Measurements from ENCODE around the gene RHBDD3.
"Not testable (repeated sequence)": the region's sequence is repeated elsewhere in the genome, so short reads cannot be mapped to it uniquely, and the experiment has no call there.

The RHBDD3 gene

GRCh38 chr22:29247891-29248290 is 19.9 kb downstream of the RHBDD3 start:
- not testable (repeated sequence) for DNase-seq (ENCODE audit: low read depth)

DNA sequence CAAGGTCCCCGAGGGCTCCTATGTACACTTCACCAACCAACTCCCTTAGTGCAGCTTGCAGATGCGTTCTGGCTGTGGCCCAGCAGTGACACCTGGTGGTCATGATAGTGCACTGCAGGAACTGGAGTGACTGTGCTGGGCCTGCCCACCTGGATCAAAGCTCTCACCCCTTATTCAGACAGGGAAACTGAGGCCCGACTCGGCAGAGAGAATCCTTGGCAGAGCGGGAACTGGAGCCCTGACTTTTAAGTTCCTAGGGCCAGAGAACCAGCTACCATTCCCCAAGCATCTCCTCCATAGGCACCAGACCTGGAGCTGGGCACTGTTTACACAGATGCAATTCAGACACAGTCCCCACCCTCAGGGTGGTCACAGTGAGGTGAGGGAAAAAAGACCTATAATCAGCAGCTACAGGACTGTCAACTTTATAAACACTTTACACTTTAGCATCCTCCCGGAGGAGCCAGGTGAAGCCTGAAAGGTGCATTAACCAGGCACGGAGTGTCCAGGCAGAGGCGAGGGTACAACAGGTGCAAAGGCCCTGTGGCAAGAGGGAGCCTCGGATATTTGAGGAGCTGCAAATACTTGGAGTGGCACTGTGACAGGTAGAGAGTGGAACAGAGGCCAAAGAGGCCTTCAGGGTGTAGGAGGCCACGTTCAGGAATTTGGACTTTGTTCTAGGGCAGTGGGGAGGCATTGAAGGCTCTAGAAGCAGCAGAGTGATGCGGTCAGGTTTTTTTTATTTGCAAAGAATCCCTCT is 22.0 kb downstream of the RHBDD3 start:
- DNase-seq (ENCODE audit: low read depth) = peak; percentile 34

DNA sequence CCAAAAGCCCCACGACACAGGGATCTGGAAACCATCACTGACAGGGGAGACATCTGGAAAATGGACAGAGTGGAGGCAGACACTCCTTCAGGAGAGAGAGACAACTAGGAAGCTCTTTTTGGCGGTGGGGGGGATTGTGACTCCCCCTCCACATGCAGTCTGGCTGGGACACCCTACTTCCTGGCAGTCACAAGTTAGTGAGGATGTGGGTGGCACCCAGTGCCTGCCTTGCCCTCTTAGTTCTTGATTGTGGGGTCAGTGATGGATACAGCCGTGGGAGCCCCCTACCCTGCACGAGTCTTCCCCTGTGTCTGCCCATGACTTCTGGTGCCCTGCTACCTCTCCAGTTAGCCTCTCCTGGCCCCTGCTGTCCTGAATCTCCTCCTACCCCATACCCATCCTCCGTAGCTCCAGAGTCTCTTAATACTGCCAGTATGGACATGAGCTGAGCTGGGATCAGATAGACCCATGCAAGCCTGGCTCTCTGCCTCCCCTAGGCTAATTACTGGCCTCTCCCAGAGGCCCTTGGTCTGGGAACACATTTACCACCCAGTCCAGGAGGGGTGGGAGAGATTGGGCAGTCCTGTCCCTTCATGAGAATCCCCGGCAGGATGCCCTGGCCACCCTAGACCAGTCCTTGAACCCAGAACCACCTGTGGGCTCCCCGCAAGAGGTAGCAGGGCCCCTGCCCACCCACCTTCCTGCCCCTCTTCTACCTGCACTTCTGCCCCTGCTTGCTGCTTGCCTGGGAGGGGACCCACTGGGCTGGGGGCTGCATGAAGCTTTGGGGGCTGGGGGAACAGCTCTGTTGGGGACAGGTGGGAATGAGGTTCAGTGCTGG is 22.8 kb downstream of the RHBDD3 start:
- no peak for DNase-seq (ENCODE audit: low read depth)

- no peak for DNase-seq (ENCODE audit: low read depth)
These were observed 23.8 kb downstream of the RHBDD3 start for GRCh38 chr22:29243874-29244446.

- DNase-seq (ENCODE audit: low read depth) = not testable (repeated sequence)
These were observed 27.3 kb downstream of the RHBDD3 start for GRCh38 chr22:29240481-29240880.

GRCh38 chr22:29233277-29233877 is 34.4 kb downstream of the RHBDD3 start:
- no peak for DNase-seq (ENCODE audit: low read depth)

DNA sequence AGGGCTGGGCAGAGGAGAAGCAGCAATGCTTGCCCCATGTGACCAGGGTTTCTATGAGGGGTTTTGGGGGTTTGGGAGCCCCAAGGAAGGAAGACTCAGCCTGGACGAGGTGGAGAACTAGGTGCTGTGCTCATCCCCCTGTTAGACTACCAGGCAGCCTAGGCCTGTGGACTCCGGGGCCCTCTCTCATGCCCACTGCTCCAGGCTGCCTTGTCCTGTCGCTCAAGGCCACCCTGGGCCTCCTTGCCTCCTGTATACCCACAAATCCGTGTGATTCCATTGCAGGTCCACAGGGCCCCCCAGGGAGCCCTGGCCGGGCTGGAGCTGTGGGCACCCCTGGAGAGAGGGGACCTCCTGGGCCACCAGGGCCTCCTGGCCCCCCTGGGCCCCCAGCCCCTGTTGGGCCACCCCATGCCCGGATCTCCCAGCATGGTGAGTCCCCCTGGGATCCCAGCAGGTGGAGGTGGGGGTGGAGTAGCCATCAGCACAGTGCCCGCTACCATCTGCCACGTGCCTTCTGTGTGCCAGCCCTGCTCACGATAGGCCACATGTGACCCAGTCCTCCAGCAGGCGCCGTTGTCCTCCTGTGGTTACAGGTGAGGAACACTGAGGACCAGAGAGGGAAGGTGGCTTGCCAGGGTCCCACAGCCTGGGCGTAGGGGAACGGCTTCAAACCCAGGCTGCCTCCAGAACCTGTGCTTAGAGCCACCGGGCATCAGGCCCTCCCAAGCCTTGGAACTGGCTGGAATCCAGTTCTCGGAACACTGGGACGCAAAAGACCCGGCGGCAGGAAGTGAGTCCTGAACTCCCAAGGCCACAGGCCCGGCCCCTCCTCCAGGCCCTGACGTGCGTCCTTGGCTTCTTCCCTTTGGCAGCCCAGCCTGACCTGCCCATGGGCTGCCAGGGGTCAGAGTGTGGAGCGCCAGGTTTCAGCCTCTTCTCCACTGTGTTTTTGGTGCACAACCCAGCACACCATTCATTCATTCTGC is 35.5 kb downstream of the RHBDD3 start:
- DNase-seq (ENCODE audit: low read depth) = no peak

DNA sequence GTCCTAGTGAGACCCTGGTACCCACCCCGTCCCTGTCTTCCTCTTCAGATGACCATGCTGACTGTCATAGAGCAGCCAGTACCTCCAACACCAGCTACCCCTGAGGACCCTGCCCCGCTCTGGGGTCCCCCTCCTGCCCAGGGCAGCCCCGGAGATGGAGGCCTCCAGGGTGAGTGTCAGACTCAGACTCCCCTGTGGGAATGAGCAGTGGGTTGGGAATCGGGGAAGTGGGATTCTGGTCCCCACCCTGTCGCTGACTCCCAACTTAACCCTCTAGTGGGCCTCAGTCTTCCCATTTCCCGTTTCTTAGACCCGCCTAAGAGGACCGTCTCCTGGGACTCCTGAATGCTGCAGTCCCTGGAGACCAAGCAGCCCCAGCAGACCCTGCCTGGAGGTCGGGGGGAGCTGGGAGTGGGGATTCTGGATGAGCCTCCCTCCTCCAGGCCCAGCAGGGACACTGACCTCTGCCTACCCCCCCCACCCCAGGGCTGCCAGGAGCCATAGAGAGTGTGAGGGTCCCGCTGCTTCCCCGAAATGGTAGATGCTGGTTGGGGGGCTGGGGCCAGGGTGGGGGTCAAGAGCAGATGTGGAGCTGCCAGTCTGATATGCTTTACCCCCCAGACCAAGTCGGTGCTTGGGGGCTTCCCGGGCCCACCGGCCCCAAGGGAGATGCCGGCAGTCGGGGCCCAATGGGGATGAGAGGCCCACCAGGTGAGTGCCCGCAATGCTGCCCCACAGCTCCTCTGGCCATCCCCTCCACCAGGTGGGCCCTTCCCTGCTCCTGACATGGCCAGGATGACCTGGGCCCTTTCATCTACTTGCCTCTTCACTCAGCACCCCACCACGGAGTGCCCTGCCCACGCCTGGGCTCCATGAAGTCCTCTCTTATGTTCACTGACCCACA is 36.6 kb downstream of the RHBDD3 start:
- DNase-seq (ENCODE audit: low read depth) = no peak

- no peak for DNase-seq (ENCODE audit: low read depth)
These were observed 41.3 kb downstream of the RHBDD3 start for GRCh38 chr22:29226351-29226981.

- DNase-seq (ENCODE audit: low read depth) = no peak
These were observed 42.2 kb downstream of the RHBDD3 start for GRCh38 chr22:29225422-29226090.

GRCh38 chr22:29224859-29225410 is 42.8 kb downstream of the RHBDD3 start:
- DNase-seq (ENCODE audit: low read depth) = no peak

DNA sequence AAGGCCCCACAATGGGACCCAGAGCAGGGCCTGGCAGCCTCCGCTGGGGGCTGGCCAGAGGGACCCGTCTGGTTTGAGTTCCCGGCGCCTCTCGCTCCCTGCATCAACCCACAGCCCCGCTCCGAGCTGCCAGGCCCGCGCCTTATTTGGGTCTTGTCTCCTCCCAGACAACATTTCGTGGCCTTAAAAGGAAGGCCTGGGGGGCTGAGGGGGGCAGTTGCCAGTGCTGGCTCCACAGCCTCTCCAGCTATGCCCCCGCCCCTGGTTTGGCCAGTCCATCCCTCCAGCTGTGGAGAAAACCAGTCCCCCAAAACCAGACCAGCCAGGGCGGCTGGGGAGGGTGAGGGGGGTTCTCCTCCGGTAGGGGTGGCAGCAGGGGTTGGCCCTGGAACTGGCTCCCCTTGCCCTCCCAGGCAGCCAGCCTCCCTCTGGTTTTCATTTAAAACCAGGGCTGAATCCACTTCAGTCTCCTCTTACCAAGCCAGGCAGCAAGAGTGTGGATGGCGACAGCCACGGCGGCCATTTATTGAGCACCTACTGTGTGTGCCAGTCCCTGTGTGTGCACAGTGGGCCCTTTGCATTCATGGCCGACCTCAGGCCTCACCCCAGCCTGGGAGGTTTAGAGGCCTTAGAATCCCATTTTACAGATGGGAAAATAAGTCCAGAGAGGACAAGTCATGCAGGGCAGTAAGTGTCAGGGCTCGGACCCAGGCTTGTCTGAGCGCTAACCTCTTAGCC is 43.5 kb downstream of the RHBDD3 start:
- DNase-seq (ENCODE audit: low read depth) = no peak

DNA sequence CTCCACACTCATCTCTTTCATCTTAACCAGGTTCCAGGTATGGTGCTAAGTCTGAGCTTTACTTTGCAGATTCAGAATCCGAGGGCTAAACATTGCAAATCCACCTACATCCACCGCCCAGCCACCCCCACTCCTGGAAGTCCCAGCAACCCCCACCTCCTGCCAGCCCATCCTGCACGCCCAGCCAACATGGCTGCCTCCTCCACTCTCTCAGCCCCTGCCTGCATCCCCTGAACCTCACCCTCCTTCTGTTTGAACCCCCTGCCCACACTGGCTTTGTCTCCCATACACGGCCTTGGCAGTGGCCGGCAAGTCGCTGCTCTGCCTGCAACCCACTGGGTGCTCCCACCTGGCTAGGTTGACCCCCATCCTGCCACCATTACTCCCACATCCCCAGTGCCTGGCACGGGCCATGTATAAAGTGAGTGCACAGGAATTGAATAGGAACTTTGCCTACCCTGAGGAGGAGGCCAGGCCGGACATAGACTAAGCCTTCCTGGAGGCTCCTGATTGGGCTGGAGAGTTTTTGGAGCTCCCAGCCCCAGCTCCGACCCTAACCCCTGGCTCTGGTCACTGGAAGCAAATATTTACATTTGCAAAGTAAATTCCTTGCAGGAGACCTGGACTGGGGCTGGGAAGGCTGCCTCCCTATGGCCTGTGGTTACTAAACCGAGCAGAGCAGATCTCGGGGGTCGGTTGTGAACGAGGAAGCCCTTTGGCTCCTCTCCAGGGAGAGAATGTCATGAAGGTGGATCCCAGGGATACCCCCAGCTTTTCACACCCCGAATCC is 47.7 kb downstream of the RHBDD3 start:
- no peak for DNase-seq (ENCODE audit: low read depth)

DNA sequence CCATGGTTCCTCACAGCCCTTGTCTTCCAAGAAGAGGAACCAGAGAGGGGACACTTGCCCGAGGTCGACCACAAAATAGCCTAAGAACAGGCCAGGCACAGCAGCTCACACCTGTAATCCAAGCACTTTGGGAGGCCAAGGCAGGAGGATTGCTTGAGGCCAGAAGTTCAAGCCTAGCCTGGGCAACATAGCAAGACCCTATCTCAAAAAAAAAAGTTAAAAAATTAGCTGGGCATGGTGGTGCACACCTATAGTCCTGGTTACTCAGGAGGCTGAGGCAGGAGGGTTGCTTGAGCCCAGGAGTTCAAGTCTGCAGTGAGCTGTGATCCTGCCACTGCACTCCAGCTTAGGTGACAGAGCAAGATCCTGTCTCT is 48.4 kb downstream of the RHBDD3 start:
- not testable (repeated sequence) for DNase-seq (ENCODE audit: low read depth)

DNA sequence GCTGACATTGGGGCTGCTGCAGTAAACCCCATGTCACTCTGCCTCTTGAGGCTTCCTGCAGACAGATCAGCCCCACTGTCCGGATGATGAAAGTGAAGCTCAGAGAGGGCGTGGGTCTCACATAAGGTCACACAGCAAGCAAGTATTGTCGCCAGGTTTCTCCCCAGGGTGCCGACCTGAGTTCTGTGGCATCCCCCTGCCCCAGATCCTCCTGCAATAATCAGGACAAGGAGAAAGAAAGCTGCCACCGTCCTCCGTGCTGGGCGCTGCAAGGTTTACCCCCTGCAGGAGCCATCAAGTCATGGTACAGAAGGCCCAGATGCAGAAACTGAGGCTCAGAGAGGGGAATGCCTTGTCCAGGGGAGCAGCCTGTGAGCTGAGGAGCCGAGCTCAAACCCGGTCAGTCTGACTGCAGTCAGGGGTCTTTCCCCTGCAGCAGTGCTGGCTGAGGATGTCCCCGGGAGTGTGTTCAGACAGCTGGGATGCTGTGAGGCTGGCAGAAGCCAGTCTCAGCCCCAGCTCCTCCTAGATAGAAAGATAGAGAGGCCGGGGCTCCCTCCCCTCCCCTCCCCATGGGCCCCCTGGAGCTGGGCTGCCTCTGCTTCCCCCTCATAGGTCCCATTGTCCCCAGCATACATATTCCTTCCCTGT is 48.9 kb downstream of the RHBDD3 start:
- no peak for DNase-seq (ENCODE audit: low read depth)

- no peak for DNase-seq (ENCODE audit: low read depth)
These were observed 49.7 kb downstream of the RHBDD3 start for GRCh38 chr22:29217827-29218757.

All from stimulated activated CD8-positive, alpha-beta memory T cell treated with anti-CD3 and anti-CD28 coated beads, Interleukin-12 subunit alpha, Interleukin-12 subunit beta, amount 100 ng/mL, for 4 hours (primary cell).